HepG2 (cell line): ENCODE results near the gene NINL. TPM values are rescaled to one million over a fixed set of nuclear protein-coding genes. Genes with fewer than 3 reads are reported as not detected.
A peak's percentile ranks its signal among the peaks of the same experiment; 100 is the strongest.

Source experiments
- ARHGAP35 ChIP-seq: sonication (generic); formaldehyde crosslinking; IDR thresholded peaks from 2 replicates; pipeline ENCODE4 v1.9.0; 2022; ENCODE audit warnings: mild to moderate bottlenecking, inconsistent platforms, moderate library complexity, missing genetic modification reagents, borderline replicate concordance
- ASH2L ChIP-seq: fragments of 300-600, 200-600 bp; sonication (generic); IDR thresholded peaks from 2 replicates; pipeline ENCODE4 v1.7.0; 2017; ENCODE audit warnings: low read depth, mild to moderate bottlenecking, moderate library complexity, mixed read lengths, low read length; ENCODE audit not compliant: insufficient read length
- CC2D1A ChIP-seq: sonication (generic); formaldehyde crosslinking; IDR thresholded peaks from 2 replicates; pipeline ENCODE4 v1.8.1; 2023; ENCODE audit warnings: mild to moderate bottlenecking, missing genetic modification reagents
- CEBPZ ChIP-seq: IDR thresholded peaks from 2 replicates; pipeline ENCODE4 v1.6.1; 2012; ENCODE audit warnings: low read length, improper control_type of control experiment
- CENPX ChIP-seq: sonication (generic); formaldehyde crosslinking; IDR thresholded peaks from 2 replicates; pipeline ENCODE4 v1.9.0; 2021; ENCODE audit warnings: mild to moderate bottlenecking, missing genetic modification reagents, moderate library complexity
- FOSL1 ChIP-seq: sonication (generic); formaldehyde crosslinking; IDR thresholded peaks from 2 replicates; pipeline ENCODE4 v1.9.0; 2021; ENCODE audit warnings: missing genetic modification reagents, borderline replicate concordance
- GATAD2A ChIP-seq: IDR thresholded peaks from 2 replicates; pipeline ENCODE4 v1.6.1; 2016
- GFI1 ChIP-seq: sonication (generic); formaldehyde crosslinking; IDR thresholded peaks from 2 replicates; pipeline ENCODE4 v1.5.0; 2020; ENCODE audit warnings: missing genetic modification reagents, mild to moderate bottlenecking, borderline replicate concordance
- GTF2F1 ChIP-seq: fragments of 150-350 bp; IDR thresholded peaks from 2 replicates; pipeline ENCODE4 v1.6.1; 2014; ENCODE audit warnings: low read length
- HCFC1 ChIP-seq: fragments of 150-350 bp; IDR thresholded peaks from 2 replicates; pipeline ENCODE4 v1.6.1; 2014; ENCODE audit warnings: low read depth, low read length
- HDAC2 ChIP-seq: sonication (generic); formaldehyde crosslinking; IDR thresholded peaks from 2 replicates; pipeline ENCODE4 v1.4.0; 2020; ENCODE audit warnings: missing genetic modification reagents
- HMGXB3 ChIP-seq: sonication (generic); formaldehyde crosslinking; IDR thresholded peaks from 2 replicates; pipeline ENCODE4 v1.4.0; 2020; ENCODE audit warnings: missing genetic modification reagents, borderline replicate concordance
- HOXA3 ChIP-seq: sonication (generic); formaldehyde crosslinking; IDR thresholded peaks from 2 replicates; pipeline ENCODE4 v1.5.0; 2020; ENCODE audit warnings: missing genetic modification reagents
- KDM1A ChIP-seq: IDR thresholded peaks from 2 replicates; pipeline ENCODE4 v1.6.1; 2016; ENCODE audit warnings: missing compliant biosample characterization
- KMT2B ChIP-seq: IDR thresholded peaks from 2 replicates; pipeline ENCODE4 v1.6.1; 2016; ENCODE audit warnings: missing genetic modification reagents, missing compliant biosample characterization
- PHF20 ChIP-seq: sonication (generic); formaldehyde crosslinking; IDR thresholded peaks from 2 replicates; pipeline ENCODE4 v1.5.0; 2020; ENCODE audit warnings: mild to moderate bottlenecking, missing genetic modification reagents
- PREB ChIP-seq: sonication (generic); formaldehyde crosslinking; IDR thresholded peaks from 2 replicates; pipeline ENCODE4 v1.4.0; 2020; ENCODE audit warnings: missing genetic modification reagents
- RORA ChIP-seq: sonication (generic); formaldehyde crosslinking; IDR thresholded peaks from 2 replicates; pipeline ENCODE4 v1.5.0; 2020; ENCODE audit warnings: mild to moderate bottlenecking, missing genetic modification reagents, moderate library complexity
- TRAFD1 ChIP-seq: sonication (generic); formaldehyde crosslinking; IDR thresholded peaks from 2 replicates; pipeline ENCODE4 v1.5.1; 2020; ENCODE audit warnings: missing genetic modification reagents, mild to moderate bottlenecking, borderline replicate concordance
- ZNF446 ChIP-seq: sonication (generic); formaldehyde crosslinking; IDR thresholded peaks from 2 replicates; pipeline ENCODE4 v1.5.0; 2020; ENCODE audit warnings: mild to moderate bottlenecking, missing genetic modification reagents
- ZNF775 ChIP-seq: sonication (generic); formaldehyde crosslinking; IDR thresholded peaks from 2 replicates; pipeline ENCODE4 v1.4.0; 2020; ENCODE audit warnings: missing genetic modification reagents, mild to moderate bottlenecking, moderate library complexity, borderline replicate concordance
- polyA plus RNA-seq, 8 experiments: library from polyadenylated mRNA; depleted of rRNA in 3 of 8; stranded (reverse) in 7 of 8; unstranded in 1 of 8; fragments of >200 nt; fragmentation: Illumina TruSeq in 4 of 8; extraction: Trizol in 4 of 8; gene quantifications; 2 replicates each; pipeline versions ENCODE4 v1.2.1 to v1.2.3, GENCODE V29; 2011 to 2016; ENCODE audit warnings: low read depth in 4 of 8, missing spikeins in 1 of 8, mixed read lengths in 1 of 8; ENCODE audit not compliant: insufficient read depth in 1 of 8
- total RNA-seq, 5 experiments: library from RNA; depleted of rRNA; stranded (reverse); fragments of >200 nt; fragmentation: Illumina TruSeq; extraction: Trizol; gene quantifications; 2 replicates each; pipeline ENCODE4 v1.2.3, GENCODE V29; 2016; ENCODE audit warnings: low read depth in 1 of 5

The NINL gene
- total and polyA plus RNA-seq, 2 of the 13 experiments (the other 11 are each of a cell fraction or from before 2014, with no cell fraction given): 32.3 to 34.3 TPM

GRCh38 chr20:25525867-25526266 lies 59.5 kb downstream of the NINL start (continued):
- TF ChIP-seq PHF20 (CRISPR knock-in tag): no peak
- no peak for TF ChIP-seq ZNF775
- peak; percentile 67; the same call in 1 of the 2 replicates for TF ChIP-seq HMGXB3 (CRISPR knock-in tag)
- TF ChIP-seq GTF2F1: no peak
- peak; percentile 62; the same call in 1 of the 2 replicates for TF ChIP-seq HOXA3 (CRISPR knock-in tag)
- no peak for TF ChIP-seq ARHGAP35
- no peak for TF ChIP-seq GFI1 (CRISPR knock-in tag)
- no peak for TF ChIP-seq PREB (CRISPR knock-in tag)
- no peak for TF ChIP-seq CC2D1A
- TF ChIP-seq HCFC1: no peak
- TF ChIP-seq KDM1A (CRISPR knock-in tag): 0 out of 2 replicates have a peak, but pooled peaks have one; percentile 10
- no peak for TF ChIP-seq KMT2B (CRISPR knock-in tag)
- TF ChIP-seq TRAFD1: no peak
- no peak for TF ChIP-seq ZNF446 (CRISPR knock-in tag)
- TF ChIP-seq RORA (CRISPR knock-in tag): no peak
- peak; percentile 45 for TF ChIP-seq ASH2L
- no peak for TF ChIP-seq CENPX (CRISPR knock-in tag)
- TF ChIP-seq CEBPZ: no peak
- no peak for TF ChIP-seq HDAC2 (CRISPR knock-in tag)
- TF ChIP-seq GATAD2A (CRISPR knock-in tag): peak; percentile 97
- 0 out of 2 replicates have a peak, but pooled peaks have one; percentile 29 for TF ChIP-seq FOSL1 (CRISPR knock-in tag)
